IMR-90 (cell line): ENCODE data around the gene ARHGAP23. TPM values are rescaled to one million over a fixed set of nuclear protein-coding genes. Genes with fewer than 3 reads are reported as not detected.

ENCODE experiments used
- ATAC-seq: fragments of 200-7000 bp; cut with Tn5 transposase; 2 replicates; pipeline ENCODE4 v1.9.1; 2020; ENCODE audit warnings: low read depth, mild to moderate bottlenecking, moderate library complexity
- BruUV-seq: library from RNA; stranded (reverse); fragments of 400-500 nt; replicated peaks from 2 replicates; lab custom pipeline; 2021; lab: Mats Ljungman, UMichigan
- CTCF ChIA-PET: fragments of 300-600 bp; formaldehyde crosslinking; extraction: SDS; loops from one replicate; lab custom pipeline; 2021; ENCODE audit warnings: antibody characterized with exemption; lab: Yijun Ruan, JAX
- POLR2A ChIA-PET: fragments of 300-600 bp; sonication (Branson Sonifier 250); formaldehyde crosslinking; loops from one replicate; lab custom pipeline; 2022; ENCODE audit warnings: antibody characterized with exemption; ENCODE audit not compliant: unreplicated experiment; lab: Charles Lee
- DNase-seq: peaks from one replicate; pipeline ENCODE4 v3.0.0; 2013
- H2AFZ ChIP-seq: replicated peaks from 2 replicates; pipeline ENCODE3; 2013; ENCODE audit warnings: low read length, mild to moderate bottlenecking; ENCODE audit not compliant: poor library complexity
- H2AK5ac ChIP-seq: 2 replicates; pipeline ENCODE4 v1.6.1; 2013; ENCODE audit warnings: low read depth, low read length, inconsistent platforms
- H2AK9ac ChIP-seq: replicated peaks from 2 replicates; pipeline ENCODE3; 2013; ENCODE audit warnings: mild to moderate bottlenecking, low read depth, low read length, moderate library complexity; ENCODE audit not compliant: poor library complexity
- H2BK120ac ChIP-seq: 2 replicates; pipeline ENCODE4 v1.6.1; 2013; ENCODE audit warnings: low read depth, low read length, inconsistent platforms
- H2BK15ac ChIP-seq: 3 replicates; pipeline ENCODE4 v1.6.1; 2013; ENCODE audit warnings: low read depth, low read length, inconsistent platforms
- H2BK20ac ChIP-seq: 2 replicates; pipeline ENCODE4 v1.6.1; 2013; ENCODE audit warnings: low read depth, mild to moderate bottlenecking, inconsistent platforms, low read length, moderate library complexity
- H2BK5ac ChIP-seq: 2 replicates; pipeline ENCODE4 v1.6.1; 2013; ENCODE audit warnings: mild to moderate bottlenecking, low read depth, low read length, inconsistent platforms; ENCODE audit not compliant: poor library complexity, severe bottlenecking
- H3K14ac ChIP-seq: replicated peaks from 2 replicates; pipeline ENCODE4 v1.6.1; 2013; ENCODE audit warnings: low read depth, low read length, inconsistent platforms
- H3K18ac ChIP-seq: 2 replicates; pipeline ENCODE4 v1.6.1; 2013; ENCODE audit warnings: low read depth, low read length, control low read depth
- H3K23ac ChIP-seq: 2 replicates; pipeline ENCODE4 v1.6.1; 2013; ENCODE audit warnings: low read depth, low read length, inconsistent platforms
- H3K27ac ChIP-seq: 2 replicates; pipeline ENCODE4 v1.5.1; 2013; ENCODE audit warnings: mild to moderate bottlenecking, control low read depth, low read length; ENCODE audit not compliant: insufficient read depth
- H3K27me3 ChIP-seq: 2 replicates; pipeline ENCODE4 v1.6.1; 2013; ENCODE audit warnings: low read length; ENCODE audit not compliant: control insufficient read depth, insufficient read depth
- H3K36me3 ChIP-seq: 2 replicates; pipeline ENCODE4 v1.6.1; 2013; ENCODE audit warnings: low read length, mixed read lengths; ENCODE audit not compliant: control insufficient read depth, insufficient read depth
- H3K4ac ChIP-seq: 2 replicates; pipeline ENCODE4 v1.6.1; 2013; ENCODE audit warnings: low read depth, low read length, inconsistent platforms
- H3K4me1 ChIP-seq: 2 replicates; pipeline ENCODE4 v1.6.1; 2013; ENCODE audit warnings: low read length, mixed read lengths; ENCODE audit not compliant: control insufficient read depth, insufficient read depth
- H3K4me2 ChIP-seq: 2 replicates; pipeline ENCODE4 v1.6.1; 2013; ENCODE audit warnings: low read depth, mild to moderate bottlenecking, control low read depth, low read length, moderate library complexity
- H3K4me3 ChIP-seq: 2 replicates; pipeline ENCODE4 v1.5.1; 2013; ENCODE audit warnings: low read depth, mild to moderate bottlenecking, control low read depth, low read length, moderate library complexity; ENCODE audit not compliant: insufficient read depth
- H3K56ac ChIP-seq: 2 replicates; pipeline ENCODE4 v1.6.1; 2013; ENCODE audit warnings: low read length, inconsistent platforms; ENCODE audit not compliant: insufficient read depth; ENCODE audit errors: extremely low read depth
- H3K79me1 ChIP-seq, 2 experiments: 2 replicates each; pipeline ENCODE4 v1.6.1; 2013; ENCODE audit warnings: low read length in 2 of 2, inconsistent platforms in 1 of 2, low read depth in 1 of 2
- H3K9ac ChIP-seq: 2 replicates; pipeline ENCODE4 v1.6.1; 2013; ENCODE audit warnings: low read depth, low read length, control low read depth
- H3K9me1 ChIP-seq: 2 replicates; pipeline ENCODE4 v1.6.1; 2013; ENCODE audit warnings: low read length, inconsistent platforms; ENCODE audit not compliant: insufficient read depth
- H3K9me3 ChIP-seq: 2 replicates; pipeline ENCODE4 v1.6.1; 2013; ENCODE audit warnings: low read length; ENCODE audit not compliant: control insufficient read depth, insufficient read depth
- H4K20me1 ChIP-seq: 2 replicates; pipeline ENCODE4 v1.6.1; 2013; ENCODE audit warnings: low read length, inconsistent platforms; ENCODE audit not compliant: insufficient read depth
- H4K5ac ChIP-seq: 2 replicates; pipeline ENCODE4 v1.6.1; 2013; ENCODE audit warnings: mild to moderate bottlenecking, low read depth, low read length, control low read depth
- H4K8ac ChIP-seq, 2 experiments: 2 replicates each; pipeline ENCODE4 v1.6.1; 2013; ENCODE audit warnings: low read depth in 2 of 2, low read length in 2 of 2, control low read depth in 1 of 2, inconsistent platforms in 1 of 2
- H4K91ac ChIP-seq: 2 replicates; pipeline ENCODE4 v1.6.1; 2013; ENCODE audit warnings: low read depth, low read length, inconsistent platforms; ENCODE audit not compliant: insufficient read depth
- FOS ChIP-seq: fragments of 150-350 bp; IDR thresholded peaks from 2 replicates; pipeline ENCODE4 v1.6.1; 2016; ENCODE audit warnings: low read depth, low read length
- RAD21 ChIP-seq: IDR thresholded peaks from 2 replicates; pipeline ENCODE4 v1.6.1; 2012; ENCODE audit warnings: low read length, improper control_type of control experiment
- whole genome bisulfite sequencing, 2 experiments: methylation state at CpG; one replicate each; pipeline versions ENCODE4 v1.1.5 to v1.1.7; 2013; ENCODE audit warnings: missing lambda C conversion rate in 2 of 2; ENCODE audit not compliant: insufficient read length in 1 of 2; ENCODE audit errors: extremely low coverage in 2 of 2; 5-methylcytosine and 5-hydroxymethylcytosine counted together
- dilution Hi-C: fragments of 300-500 bp; cut with HindIII; formaldehyde crosslinking; loops from one replicate; pipeline ENCODE4 v1.14.3; 2018; ENCODE audit warnings: low sequenced_read_pairs; ENCODE audit not compliant: unreplicated experiment
- in situ Hi-C: fragments of 300-500 bp; cut with MboI; formaldehyde crosslinking; loops from 3 replicates; pipeline ENCODE4 v1.14.3; 2019; ENCODE audit warnings: low sequenced_read_pairs, inconsistent platforms, mixed read lengths
- intact Hi-C: fragments of 100-400 bp; cut with micrococcal nuclease; formaldehyde crosslinking; loops from 2 replicates; pipeline ENCODE4 v1.10.0; 2022
- polyA plus RNA-seq, 3 experiments: library from polyadenylated mRNA; depleted of rRNA; stranded (reverse); fragments of >200 nt; gene quantifications; 2 replicates each; pipeline ENCODE4 v1.2.3, GENCODE V29; 2012; ENCODE audit warnings: low replicate concordance in 1 of 3
- total RNA-seq: library from RNA; depleted of rRNA; stranded (reverse); fragments of >200 nt; gene quantifications from 2 replicates; pipeline ENCODE4 v1.2.3, GENCODE V29; 2012

ARHGAP23 gene
- total and polyA plus RNA-seq, 2 of the 4 experiments (the other 2 are of a cell fraction) = 9.3 to 43.3 TPM

GRCh38 chr17:38402897-38403296 lies 25.4 kb upstream of the ARHGAP23 start:
- Histone ChIP-seq H4K8ac (no peak overlapping the region), H3K27me3 (no peaks in the 10 kb centered on the region), H2BK120ac (no peak overlapping the region), H3K27ac (no peak overlapping the region), H3K4me2 (no peak overlapping the region), H4K91ac (no peak overlapping the region), H2AK9ac (no peak overlapping the region), H4K5ac (no peak overlapping the region), H3K4ac (no peak overlapping the region), H3K79me1 (peaks cover 0 to 3% of the 10 kb centered on the region in 2 experiments; a peak in 1 of 4 replicates), H3K9ac (no peak overlapping the region), H2BK5ac (no peak overlapping the region), H2BK20ac (no peak overlapping the region), H3K9me1 (peaks cover 6% of the 10 kb centered on the region; the same call in 1 of the 2 replicates), H3K36me3 (peaks cover 34% of the 10 kb centered on the region), H4K20me1 (no peaks in the 10 kb centered on the region), H3K4me3 (no peak overlapping the region), H3K4me1 (peaks cover 1% of the 10 kb centered on the region; the same call in 1 of the 2 replicates), H2AFZ (peak overlapping the region; percentile 10), H3K23ac (no peak overlapping the region), H3K14ac (no peak overlapping the region), H2BK15ac (no peak overlapping the region), H3K56ac (no peak overlapping the region), H2AK5ac (no peak overlapping the region), H3K9me3 (no peaks in the 10 kb centered on the region), H3K18ac (no peak overlapping the region)
- ChIA-PET POLR2A (no interaction called here), CTCF (interaction anchor here (1.1 kb wide), 1 partner anchor 20 kb away, joined by 4 read pairs; no protein-coding TSS in a partner anchor)
- TF ChIP-seq FOS = no peak
- no peak for TF ChIP-seq RAD21
- in situ Hi-C loops (loop anchor here (5.0 kb wide), 1 partner anchor 46 kb away; no protein-coding TSS in a partner anchor), dilution Hi-C loops (no loop called here), intact Hi-C loops (no loop called here)
- BruUV-seq = no TSS peak
- 100% methylated on average over 3 of the region's 5 CpGs; no CpG with 5 or more reads in 1 of the 2 experiments for WGBS, 2 experiments
- DNase-seq (no peak), ATAC-seq (no peak; the same call in 1 of the 2 replicates)
